Adipose tissue (tissue), 3 donors: ENCODE measurements around the gene KCNMA1. TPM values are rescaled to one million over a fixed set of nuclear protein-coding genes. Genes with fewer than 3 reads are reported as not detected.

Experiments used
- H3K27ac ChIP-seq: one replicate; pipeline ENCODE4 v1.5.1; 2013; ENCODE audit warnings: low read depth, low read length
- WGBS, 3 donors: extraction: QIAGEN DNeasy Blood & Tissue Kit; methylation state at CpG; one replicate each; pipeline ENCODE4 v1.1.7; 2013; 5-methylcytosine and 5-hydroxymethylcytosine counted together
- polyA plus RNA-seq, 3 donors: library from polyadenylated mRNA; stranded (reverse); fragments of 200-250 nt; gene quantifications; one replicate each; pipeline ENCODE4 v1.2.3, GENCODE V29; 2013
- donor health status: healthy with polysubstance abuse.
- donor health status: Bipolar disorder and iron deficiency.
- donor health status: healthy.

KCNMA1 gene
- polyA plus RNA-seq, 3 donors: 2.5 to 5.1 (median 3.8) TPM

GRCh38 chr10:76983624-76984023 is 654.0 kb downstream of the KCNMA1 start:
- 83 to 90% (median 88%) methylated on average over 3 of the region's 3 CpGs for WGBS, 3 donors

GRCh38 chr10:76982671-76983070 is 654.9 kb downstream of the KCNMA1 start:
- H3K27ac ChIP-seq: no peak overlapping the region
- 77 to 86% (median 81%) methylated on average over 2 of the region's 2 CpGs for WGBS, 3 donors

More at GRCh38 chr10:76983624-76984023, 654.0 kb downstream of the KCNMA1 start:
- no peak overlapping the region for H3K27ac ChIP-seq

GRCh38 chr10:76981251-76981650 is 656.4 kb downstream of the KCNMA1 start:
- WGBS, 3 donors: 85 to 95% (median 87%) methylated on average over 7 of the region's 7 CpGs
- H3K27ac ChIP-seq: no peak overlapping the region

- WGBS, 3 donors: 87 to 92% (median 88%) methylated on average over 7 of the region's 7 CpGs
- H3K27ac ChIP-seq: no peak overlapping the region
These were observed 659.7 kb downstream of the KCNMA1 start for GRCh38 chr10:76977901-76978300.

- 92 to 95% (median 93%) methylated on average over 3 of the region's 3 CpGs for WGBS, 3 donors
- H3K27ac ChIP-seq: no peak overlapping the region
These were observed 660.6 kb downstream of the KCNMA1 start for GRCh38 chr10:76977046-76977445.

- H3K27ac ChIP-seq: no peak overlapping the region
- WGBS, 3 donors: 82 to 97% (median 94%) methylated on average over 1 of the region's 1 CpG
These were observed 661.5 kb downstream of the KCNMA1 start for GRCh38 chr10:76976142-76976541.

- WGBS, 3 donors: 69 to 83% (median 73%) methylated on average over 6 of the region's 6 CpGs
- H3K27ac ChIP-seq: no peak overlapping the region
These were observed 662.5 kb downstream of the KCNMA1 start for GRCh38 chr10:76975126-76975525.

GRCh38 chr10:76974017-76974691 is 663.5 kb downstream of the KCNMA1 start:
- 63 to 79% (median 72%) methylated on average over 10 of the region's 10 CpGs for WGBS, 3 donors
- H3K27ac ChIP-seq: no peak overlapping the region

DNA sequence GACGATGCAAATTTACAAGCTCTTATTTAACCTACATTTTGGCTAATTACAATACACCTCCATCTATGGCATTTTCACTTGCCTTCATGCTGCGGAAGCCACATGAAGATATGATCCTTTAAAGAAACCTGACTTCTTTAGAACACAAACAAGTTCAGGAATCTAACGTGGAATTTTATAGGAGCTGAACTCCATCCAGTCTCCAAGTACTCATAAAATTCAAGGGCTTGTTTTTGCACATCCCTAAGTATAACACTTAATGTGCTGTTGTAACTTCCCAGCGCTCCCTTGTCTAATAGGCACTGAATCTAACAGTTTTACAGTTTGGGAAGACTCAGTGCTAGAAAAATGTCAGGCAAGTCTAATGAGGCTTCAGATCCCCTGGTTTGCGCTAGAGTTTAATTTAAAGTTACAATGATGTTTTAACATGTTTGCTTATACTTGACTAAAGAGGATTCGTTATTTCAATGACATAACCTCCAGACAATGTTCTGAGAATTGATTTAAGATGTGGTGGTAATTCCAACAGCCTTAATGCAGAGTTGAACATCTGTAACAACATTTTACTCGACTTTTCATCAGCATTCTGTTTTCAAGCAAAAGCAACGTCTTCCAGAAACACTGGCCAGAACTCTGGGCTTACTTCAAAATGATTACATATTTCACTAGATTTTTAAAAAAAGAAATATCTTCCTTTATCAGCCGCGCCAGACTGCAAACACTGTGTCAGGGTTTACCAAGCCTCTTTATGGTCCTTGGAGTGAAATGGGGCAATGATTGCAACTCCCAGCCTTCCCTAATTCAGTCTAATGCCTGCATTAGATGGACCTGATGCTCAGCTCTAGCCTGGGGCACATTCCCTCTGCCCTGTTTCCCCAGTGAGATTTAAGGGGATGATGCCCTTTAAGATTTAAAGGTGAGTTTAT is 664.3 kb downstream of the KCNMA1 start:
- no peak overlapping the region for H3K27ac ChIP-seq
- 67 to 85% (median 70%) methylated on average over 10 of the region's 10 CpGs for WGBS, 3 donors

GRCh38 chr10:76972541-76972940 is 665.1 kb downstream of the KCNMA1 start:
- WGBS, 3 donors: 78 to 94% (median 88%) methylated on average over 2 of the region's 2 CpGs
- no peak overlapping the region for H3K27ac ChIP-seq

DNA sequence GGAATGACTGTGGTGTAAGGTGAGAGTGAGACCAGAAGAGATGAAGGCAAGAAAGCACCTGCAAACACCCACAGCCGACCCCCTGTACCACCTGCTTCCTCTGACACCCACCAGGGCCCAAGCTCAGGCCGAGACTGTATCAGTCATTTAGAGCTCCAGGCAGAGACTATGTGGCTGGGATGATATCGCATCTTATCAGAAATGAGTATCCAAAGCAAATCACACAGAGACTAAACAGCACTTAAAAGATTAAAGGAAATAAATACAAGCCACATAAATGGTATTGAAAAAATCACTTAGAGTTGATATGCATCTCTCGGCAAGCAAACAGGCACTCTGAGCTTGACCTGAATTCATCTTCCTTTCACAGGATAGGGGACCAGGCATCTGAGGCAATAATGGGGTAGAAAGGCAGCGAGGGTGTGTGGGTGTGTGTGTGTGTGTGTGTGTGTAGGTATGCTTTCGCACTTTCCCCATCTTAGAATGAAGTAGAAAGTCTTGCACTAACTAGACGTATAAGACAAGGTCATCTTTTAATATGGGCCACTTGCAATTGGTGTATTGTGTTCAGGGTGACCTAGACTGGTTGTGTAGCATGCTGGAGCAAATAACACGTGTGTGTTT is 665.9 kb downstream of the KCNMA1 start:
- no peak overlapping the region for H3K27ac ChIP-seq
- 80 to 92% (median 85%) methylated on average over 8 of the region's 8 CpGs for WGBS, 3 donors

DNA sequence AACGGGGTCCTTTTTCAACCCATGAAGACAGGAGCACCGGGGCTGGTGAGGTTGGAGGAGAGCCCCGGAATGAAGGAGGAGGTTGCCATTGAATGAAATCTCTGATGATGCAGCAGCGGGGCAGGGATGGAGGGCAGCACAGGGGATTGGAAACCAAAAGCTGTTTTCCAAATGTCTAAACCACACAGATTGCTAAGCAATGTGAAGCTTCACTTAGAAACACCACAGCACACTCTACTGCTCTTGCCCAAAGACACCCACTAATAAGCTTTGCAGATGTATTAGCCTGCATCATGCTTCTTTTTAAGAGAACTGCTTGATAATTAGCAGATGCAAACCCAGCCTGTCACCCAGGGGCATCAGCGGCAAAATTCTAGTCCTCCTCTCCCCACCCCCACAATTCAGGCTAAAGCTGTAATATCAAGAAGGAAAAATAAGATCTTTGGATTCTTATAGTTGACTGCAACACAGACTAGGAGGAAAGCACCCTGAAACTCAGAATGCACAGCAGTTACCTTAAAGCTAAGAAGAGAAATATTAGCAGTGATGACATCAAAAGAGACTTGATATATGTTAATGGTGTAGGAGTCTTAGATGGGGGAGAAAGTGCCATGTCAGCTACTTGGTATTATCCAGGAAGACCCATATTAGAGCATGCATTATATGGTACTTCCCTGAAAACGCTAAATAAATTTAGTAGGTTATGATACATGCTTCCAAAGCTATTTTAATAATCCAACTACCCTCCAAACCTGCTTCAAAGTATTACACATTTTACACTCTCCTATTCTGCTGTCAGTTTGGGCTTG is 666.7 kb downstream of the KCNMA1 start:
- no peak overlapping the region for H3K27ac ChIP-seq
- WGBS, 3 donors: 82 to 92% (median 84%) methylated on average over 5 to 6 of the region's 6 CpGs

DNA sequence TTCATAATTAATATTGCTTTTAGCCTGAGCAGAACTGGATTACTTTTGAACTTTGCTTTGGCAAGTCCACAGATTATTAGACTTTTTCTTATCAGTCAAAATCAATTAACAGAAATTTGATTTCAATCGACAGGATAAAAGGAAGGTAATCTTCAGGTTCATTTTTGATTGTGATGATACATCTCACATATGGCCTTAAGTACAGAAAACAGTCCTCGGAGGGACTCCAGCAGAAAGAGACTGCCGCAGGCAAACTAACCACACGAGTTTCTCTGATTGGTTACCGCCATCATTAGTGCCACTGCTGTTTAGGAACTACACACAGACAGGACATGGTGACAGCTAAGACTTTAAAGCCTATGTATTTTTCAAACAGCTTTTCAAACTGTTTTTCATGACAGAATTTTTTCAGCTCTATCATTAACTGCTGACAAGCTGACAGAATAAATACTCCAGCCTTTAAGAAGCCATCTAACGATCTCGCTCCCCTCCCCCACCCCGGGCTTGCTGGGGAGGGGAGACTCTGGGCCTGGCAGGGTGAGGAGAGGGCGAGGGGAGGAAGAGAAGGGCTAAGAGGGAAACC is 668.2 kb downstream of the KCNMA1 start:
- WGBS, 3 donors: 80 to 87% (median 85%) methylated on average over 9 of the region's 9 CpGs
- H3K27ac ChIP-seq: no peak overlapping the region

DNA sequence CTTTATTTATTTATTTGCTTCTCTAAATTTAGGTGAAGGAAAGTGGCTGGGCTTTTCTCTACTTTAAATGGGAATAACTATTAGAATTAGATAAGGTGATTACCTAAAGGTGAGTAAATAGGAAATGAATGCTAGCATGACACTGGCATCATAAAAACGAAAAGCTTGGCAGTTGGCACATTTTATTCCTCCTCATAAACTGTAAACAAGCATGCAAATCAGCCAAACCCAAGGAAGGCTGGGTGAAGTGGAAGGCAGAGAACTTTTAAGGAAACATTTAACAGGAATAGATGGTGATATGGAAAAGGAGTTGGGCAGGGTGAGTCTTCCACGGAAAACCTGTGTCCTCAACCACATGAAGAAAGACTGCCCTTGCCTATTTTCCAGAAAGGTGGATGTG is 669.1 kb downstream of the KCNMA1 start:
- no peak overlapping the region for H3K27ac ChIP-seq
- 67 to 82% (median 76%) methylated on average over 2 of the region's 2 CpGs for WGBS, 3 donors

DNA sequence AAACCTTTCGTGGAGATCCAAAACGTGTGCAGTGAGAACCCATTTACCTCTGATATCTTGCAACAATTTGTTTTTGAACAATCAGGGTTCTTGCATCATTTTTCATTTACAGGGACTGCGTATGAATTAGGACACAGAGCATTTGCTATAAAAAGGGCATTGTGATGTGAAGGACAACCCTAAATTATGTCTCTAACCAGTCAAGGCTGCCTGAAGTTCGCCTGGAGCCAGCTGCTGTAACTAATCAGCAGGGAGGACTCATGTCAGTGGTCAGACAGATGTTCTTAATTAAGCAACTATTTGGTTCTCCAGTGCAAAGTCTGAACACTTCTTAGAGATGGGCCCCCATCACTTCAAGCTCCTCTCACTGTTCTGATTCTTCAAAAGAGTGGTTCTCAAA is 674.8 kb downstream of the KCNMA1 start:
- 67 to 95% (median 76%) methylated on average over 4 of the region's 4 CpGs for WGBS, 3 donors
- no peak overlapping the region for H3K27ac ChIP-seq

DNA sequence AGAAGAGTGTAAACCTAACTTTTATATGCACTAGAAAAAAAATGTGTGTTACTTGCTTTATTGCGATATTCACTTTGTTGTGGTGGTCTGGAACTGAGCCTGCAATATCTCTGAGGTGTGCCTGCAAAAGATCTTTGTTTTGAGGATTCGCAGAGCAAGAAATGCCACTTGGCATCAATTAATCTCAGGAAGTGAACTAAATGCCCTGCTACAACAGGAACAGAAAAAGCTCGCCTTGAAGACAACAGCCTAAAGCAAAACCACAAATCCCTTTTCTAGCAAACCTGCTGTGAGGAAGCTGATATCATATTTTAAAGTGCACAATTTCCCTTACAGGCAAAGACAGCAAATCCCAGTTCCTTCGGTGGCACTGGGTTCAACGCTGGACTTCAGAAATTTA is 675.8 kb downstream of the KCNMA1 start:
- H3K27ac ChIP-seq: no peak overlapping the region
- 34 to 82% (median 66%) methylated on average over 5 of the region's 5 CpGs for WGBS, 3 donors

DNA sequence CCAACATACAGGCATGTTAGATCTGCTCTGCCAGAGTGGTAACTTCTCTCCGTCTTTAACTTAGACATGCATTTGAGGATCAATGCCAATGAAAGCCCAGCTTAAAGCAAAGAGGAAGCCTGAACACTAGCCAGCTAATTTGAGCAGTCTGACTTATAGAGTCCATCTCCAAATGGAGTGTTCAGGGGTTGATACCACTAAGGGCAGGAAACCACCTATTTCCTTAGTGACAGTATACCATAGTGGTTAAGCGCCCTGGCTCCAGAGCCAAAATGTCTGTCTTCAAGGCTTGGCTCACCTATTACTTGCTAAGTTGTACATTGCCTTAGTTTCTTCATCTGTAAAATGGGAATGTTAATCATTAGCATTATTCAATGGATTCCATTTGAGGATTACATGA is 678.5 kb downstream of the KCNMA1 start:
- no peak overlapping the region for H3K27ac ChIP-seq
- WGBS, 3 donors: 71 to 93% (median 85%) methylated on average over 2 of the region's 2 CpGs

DNA sequence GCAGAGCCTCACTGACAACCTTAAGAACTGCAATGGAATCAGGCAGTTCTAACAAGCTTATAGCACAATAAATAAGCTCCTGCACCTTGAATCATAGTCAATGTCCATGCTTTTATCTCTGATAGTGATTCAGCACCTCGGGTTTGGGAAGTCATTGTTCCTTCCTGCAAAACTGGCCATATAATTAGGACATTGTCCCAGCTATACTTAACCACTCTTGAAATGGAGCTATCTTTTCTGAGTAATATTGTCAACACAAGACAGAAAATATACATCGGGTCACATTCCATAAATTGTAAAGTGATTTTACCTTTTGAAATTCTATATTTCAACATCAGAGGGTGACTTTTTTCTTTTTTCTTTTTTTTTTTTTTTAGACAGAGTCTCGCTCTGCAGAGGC is 682.8 kb downstream of the KCNMA1 start:
- no peak overlapping the region for H3K27ac ChIP-seq
- 80 to 86% (median 84%) methylated on average over 3 of the region's 3 CpGs for WGBS, 3 donors
